GM21786 (cell line): ENCODE results near the gene MRPL55.

ENCODE experiments used
- ATAC-seq: cut with Tn5 transposase; IDR thresholded peaks from one replicate; pipeline ENCODE4 v1.9.1; 2021; ENCODE audit not compliant: unreplicated experiment

MRPL55 gene

DNA sequence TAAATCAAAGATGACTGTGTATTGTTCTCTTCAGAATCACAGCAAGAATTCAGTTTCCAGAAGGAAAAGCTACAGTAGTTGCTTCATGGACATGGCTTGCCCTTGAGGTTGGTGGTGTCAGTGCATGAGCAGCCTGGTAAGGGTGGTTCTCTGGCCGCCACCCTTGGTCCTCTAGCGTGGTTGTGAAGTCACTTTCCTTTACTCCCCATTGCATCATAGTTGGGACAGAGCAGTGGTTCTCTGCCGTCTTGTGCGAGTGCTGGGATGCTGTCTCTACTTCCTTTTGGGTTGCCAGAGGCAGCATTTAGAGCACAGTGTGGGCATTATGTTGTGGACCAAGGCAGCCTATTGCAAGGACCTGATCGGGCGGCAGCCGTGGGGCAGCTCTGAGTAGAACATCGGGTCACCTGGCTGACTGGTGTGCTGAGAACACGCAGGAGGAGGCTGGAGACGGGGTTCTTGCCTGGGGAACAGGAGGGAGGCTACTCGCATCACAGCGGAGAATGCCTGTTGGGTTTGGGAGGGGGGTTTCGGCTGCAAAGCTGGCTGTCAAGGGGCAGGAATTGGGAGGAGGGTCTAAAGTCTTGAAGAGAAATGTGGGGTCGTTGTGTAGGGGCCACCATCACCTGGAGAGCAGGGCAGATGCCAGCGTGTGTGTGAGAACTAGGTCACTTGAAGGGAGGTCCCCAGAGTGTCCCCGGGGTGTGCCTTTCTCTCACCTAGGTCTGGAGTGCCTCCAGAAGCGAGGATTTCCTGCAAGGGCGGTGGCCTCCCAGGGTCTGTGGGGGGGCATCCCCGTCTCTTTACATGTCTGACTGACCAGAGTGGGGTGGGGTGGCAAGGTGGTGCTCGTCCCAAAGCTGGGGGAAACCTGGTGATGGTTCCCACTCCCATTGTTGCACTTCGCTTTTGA lies 20.3 kb downstream of the MRPL55 start:
- no peak for ATAC-seq

DNA sequence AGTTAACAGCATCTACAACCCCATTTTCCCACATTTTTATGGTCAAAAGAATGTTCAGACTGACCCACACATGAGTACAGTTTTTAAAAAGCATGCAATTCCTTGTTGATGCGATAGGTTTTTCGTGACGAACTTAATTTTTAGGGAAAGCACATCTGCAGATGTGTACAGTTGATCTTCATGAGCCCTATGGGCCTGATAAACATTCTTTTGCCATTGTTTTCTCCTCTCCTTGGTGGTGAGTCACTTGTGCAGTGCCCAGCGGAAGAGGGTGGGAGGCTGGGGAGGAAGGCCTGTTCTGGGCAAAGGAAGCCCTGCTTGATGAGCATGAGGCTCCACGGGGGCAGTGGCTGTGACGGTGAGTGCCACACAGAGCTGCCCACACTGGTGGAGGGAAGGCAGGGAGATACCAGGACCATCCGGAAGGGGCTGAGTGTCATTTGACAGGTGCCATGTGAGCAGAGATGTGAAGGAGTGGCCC lies 21.3 kb downstream of the MRPL55 start:
- ATAC-seq = no peak

DNA sequence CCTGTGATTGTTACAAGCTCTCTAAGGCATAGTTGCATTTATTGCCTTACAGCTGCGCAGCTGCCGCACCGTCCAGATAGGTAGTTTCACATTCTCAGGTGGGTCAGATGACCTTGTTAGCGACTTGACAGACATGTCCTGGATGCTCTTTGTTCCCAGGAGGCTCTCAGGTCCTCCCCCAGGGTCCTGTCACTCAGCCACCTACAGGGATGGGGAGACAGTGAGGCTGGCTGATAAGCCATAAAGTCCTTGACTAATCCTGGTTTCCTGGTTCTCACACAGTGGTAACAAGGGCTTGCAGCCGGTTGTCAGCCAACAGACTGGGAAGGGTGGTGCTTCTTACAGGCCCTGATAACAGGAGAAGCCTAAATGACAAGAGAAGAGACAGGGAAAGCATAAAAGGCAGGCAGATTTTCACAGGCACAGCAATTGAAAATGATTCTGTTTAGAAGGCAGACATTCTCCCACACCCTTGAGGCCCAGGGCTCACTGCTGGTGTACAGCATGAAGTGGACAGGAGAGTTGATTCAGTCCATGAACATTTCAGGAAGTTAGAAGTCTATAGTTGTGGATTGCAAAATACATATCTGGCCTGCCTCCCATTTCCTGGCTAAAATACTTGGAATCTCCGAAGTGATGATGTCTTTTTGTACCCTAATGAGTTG lies 23.7 kb downstream of the MRPL55 start:
- ATAC-seq = no peak

DNA sequence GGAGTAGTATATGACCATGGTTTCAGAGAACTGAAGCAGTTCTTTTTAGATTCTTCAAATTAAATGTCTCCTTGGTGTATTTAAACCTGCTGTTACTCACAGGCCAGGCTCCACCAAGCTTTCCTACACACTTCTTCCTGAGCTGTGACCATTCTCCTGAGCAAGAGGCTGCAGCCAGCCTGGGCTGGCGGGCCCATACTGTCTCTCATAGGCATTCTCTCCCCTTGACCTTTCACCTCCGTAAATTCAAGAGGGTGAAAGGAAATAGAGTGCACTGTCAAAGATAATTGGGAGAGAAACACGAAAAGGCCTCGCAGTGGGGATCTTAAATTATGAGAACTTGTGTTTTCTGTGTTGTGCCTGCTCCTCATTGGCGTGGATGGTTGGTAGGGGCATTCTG lies 24.3 kb downstream of the MRPL55 start:
- ATAC-seq = no peak

DNA sequence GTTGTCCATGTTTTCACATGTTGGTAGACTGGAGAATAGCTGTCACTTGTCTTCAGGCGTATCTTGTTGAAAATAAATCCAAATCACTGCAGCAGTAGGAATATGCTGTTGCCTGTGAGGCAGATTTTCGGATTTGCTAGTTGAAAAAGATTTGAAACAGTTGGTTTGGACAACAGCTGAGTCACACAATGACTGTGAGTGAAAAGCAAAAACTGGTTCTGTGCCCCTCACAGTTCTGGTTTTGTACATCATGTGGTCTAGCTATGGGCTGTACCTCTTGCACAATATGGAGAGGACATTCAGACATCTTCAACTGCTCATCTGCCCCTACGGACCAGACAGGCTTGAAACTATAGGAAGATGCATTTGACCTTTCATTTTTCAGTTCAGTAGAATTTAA lies 24.8 kb downstream of the MRPL55 start:
- no peak for ATAC-seq

DNA sequence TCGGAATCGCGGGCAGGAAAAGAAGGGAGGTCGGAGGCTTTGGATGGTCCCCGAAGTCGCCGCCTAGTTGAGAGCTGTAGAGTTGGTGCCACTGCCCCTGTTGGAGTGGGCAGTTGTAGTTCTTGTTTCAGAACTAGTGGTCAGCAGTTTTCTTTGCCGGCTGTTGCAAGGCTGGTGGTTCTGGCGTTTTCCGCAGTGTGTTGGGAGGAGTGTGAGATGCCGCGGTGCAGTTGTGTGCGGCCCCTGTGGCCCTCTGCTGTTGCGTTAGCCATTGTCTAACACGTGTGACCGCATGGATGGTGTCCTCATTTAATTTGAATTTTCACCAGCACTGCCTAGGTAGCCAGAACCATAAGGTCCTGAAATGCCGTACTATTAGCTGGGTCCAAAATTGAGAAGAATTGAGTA lies 25.2 kb downstream of the MRPL55 start:
- ATAC-seq = no peak

DNA sequence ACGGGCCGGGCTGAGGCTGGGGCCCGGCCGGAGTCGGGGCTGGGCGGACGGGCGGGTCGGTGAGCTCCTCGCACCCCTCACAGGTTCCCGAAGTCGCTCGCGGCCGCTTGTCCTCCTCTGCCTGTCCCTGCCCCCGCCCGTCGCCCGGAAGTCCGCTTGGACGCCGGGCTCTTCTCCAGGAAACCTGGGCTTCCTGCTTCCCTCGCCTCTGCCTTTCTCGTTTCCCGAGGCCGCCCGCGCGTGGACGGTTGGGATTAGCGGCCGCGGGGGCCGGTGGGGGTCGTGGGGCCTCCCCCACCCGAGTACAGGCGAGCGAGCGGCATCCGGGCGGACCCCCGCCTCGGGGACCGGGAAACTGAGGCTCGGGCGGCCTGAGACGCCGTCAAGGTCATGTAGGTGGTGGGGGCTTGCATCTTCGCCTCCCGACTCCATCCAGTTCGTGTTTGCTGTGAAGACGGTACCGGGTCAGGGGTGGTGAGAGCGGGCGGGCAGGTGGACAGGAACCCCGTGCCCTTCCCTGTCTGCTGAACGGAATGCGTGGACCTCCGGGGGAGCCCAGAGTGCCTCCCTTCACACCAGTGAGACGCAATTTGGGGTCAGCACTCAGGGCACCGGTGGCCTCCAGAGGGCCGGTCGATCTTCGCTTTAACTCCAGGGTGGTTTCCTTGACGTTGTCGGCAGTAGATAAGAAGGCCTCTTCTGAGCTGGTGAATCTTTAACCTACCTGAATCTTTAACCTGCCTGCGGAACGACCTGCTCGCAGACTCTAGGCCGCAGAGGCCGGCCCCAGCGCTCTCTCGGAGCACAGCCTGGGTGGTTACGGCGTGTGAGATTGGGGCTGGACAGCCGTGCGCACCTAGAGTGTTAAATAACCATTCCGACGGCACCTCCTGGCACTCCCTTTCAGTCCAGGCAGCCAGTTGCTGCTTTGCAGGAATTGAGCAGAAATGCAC lies 25.9 kb downstream of the MRPL55 start:
- ATAC-seq = peak; percentile 10

DNA sequence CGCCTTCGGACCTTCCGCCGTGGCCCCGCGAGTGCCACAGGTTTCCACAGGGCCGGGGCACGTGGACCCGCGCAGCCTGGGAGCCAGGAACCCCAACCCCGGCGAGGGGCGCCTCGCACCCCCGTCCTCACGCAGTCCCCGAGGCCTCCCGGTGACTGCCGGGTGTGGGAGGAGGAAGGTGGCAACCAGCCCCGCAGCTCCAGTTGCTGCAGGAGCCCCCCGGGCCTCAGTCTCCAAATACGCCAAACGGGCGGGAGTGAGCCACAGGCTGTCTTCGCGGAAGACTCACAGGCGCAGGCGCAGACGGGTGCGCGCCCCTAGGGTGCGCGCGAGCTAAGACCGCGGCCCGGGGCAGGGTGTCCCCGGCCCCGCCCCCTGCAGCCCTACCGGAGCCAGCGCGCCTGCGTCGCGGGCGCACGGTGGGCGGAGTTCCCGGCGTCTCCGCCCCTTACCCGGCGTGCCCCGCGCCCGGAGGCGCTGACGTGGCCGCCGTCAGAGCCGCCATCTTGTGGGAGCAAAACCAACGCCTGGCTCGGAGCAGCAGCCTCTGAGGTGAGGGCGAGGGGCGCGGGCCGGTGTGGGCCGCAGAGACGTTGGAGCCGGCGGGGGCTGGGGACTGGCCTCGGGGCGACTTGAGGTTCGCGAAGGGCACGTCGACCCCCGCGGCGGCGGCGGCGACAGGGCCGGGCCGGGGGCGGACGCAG lies 26.7 kb downstream of the MRPL55 start, which contains the start of gene ARF1:
Gene ARF1, plus strand, starts transcription at position 495 of the 704 bp plus-strand sequence. CDS start 14,407 bp downstream, outside the sequence.
- ATAC-seq = peak; percentile 62

DNA sequence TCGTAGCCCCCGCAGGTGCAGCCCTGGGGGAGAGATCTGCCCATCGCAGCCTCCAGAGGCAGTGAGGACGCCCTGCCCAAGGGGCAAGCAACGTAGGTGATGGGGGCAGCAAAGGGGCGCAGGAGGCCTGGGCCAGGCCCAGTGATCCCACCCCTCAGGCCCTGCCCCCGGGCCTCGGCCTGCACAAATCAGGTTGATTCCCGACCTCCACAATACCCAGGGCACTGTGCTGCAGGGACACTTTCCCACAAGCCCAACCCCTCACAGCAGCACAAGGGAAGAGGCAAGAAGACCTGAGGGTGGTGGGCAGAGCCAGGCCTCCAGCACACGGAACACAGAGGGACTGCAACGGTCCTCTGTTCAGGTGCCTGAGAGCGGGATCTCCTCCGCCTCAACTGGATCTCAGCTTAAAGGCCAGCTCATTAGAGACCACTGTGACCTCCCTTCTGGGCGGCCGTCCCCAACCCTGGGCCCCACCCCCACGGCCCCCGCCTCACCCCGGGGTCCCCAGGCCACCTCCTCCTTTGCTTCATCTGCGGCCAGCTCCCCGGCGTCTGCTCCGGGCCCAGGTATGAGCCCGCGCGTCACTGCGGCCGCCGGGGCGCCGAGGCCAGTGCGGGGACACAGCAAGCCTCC lies 27.4 kb downstream of the MRPL55 start:
- ATAC-seq = peak; percentile 23

DNA sequence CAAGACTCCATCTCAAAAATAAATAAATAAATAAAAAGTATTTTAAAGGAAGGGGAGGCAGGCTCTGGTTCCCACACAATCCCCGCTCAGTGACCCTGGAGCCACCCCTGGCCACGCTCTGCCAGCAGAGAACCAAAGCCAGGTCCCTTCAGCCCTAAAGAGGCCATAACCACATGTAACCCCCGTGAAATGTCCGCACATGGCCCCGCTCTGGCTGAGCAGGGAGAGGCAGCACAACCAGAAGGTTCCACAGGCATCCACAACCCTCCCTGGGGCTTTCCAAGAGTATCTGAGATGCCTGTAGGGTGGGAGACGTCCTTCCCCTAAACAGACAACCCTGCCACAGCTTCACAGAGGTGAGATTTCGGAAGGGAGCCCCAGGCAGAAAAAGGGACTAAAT lies 28.0 kb downstream of the MRPL55 start:
- no peak for ATAC-seq

DNA sequence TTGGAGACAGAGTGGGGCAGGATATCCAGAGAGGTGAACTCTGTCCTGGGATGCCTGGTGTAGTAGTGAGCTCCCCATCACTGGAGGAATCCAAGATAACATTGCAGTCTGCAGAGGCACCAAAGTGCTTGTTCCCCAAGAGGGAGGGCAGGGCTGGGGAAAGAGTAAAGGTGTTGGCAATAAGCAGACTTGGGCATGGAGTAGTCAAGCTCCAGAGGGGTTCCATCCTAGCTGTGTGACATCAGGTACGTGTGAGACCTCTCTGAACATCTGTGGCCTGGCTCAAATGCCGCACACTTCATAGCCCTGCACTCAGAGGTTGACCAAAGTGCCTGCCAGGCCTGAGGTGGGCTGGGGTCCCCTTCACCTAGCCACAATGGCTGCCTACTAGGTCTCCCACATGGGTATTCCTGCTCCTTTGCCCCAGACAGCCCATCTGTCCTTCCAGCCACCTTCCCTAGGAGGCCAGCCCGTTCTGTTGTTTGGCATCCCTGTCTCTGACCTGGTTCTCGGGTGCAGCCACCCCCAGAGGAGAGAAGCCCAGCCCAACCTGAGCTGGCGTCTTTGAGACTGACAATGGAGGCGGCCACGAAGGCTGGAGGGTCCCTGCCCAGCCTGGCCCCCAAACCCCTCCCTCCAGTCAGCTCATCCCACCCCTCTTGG lies 29.4 kb downstream of the MRPL55 start:
- no peak for ATAC-seq

DNA sequence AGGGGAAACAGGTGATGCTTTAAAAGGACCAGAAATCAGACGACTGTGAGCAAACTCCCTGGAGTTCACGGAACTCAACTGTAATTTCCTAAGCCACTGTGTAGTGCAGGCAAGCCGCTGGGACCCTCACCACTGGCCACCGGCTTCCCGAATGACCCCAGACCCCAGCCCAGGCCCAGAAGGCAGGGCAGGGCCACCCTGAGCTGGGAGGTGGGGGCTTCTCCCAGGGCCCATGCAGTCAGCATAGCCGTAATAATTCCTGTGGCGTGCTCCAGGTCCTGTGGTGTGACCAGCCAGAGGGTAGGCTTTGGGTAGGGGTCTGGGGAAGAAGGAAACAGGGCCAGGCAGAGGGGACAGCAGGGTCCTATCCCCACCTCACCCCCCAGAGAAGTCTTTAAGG lies 30.1 kb downstream of the MRPL55 start:
- ATAC-seq = no peak

DNA sequence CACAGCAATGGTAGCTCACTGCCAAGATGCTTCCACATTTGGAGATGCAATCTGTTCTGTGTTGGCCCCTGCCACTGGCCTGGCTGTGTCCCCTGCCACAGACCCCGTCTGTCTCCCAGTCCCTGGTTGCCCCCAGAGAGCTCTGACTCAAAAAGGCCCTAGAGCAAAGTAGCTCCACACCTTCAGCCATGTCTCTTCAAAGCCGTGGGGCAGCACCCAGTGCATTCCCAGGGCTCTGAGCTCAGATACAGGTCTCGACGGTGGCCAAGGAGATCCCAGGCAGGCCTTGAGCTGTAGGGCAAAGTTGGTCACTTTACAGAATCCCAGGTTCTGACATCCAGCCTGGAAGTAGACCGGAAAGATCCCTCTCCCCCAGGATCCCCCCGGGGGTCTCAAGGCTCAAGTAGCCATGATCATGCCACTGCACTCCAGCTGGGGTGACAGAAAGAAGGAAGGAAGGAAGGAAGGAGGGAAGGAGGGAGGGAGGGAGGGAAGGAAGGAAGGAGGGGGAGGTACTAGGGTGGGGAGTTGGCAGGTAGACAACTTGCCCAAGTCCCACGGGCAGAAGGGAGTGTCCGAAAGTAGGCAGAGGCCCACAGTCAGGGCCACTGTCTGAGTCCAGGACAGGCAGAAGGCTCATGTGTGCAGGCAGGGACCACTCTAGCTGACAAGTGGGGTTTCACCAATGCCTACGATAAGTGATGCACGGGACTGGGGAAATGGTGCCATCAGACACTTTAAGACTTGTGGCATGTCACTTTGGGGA lies 31.4 kb downstream of the MRPL55 start:
- no peak for ATAC-seq

DNA sequence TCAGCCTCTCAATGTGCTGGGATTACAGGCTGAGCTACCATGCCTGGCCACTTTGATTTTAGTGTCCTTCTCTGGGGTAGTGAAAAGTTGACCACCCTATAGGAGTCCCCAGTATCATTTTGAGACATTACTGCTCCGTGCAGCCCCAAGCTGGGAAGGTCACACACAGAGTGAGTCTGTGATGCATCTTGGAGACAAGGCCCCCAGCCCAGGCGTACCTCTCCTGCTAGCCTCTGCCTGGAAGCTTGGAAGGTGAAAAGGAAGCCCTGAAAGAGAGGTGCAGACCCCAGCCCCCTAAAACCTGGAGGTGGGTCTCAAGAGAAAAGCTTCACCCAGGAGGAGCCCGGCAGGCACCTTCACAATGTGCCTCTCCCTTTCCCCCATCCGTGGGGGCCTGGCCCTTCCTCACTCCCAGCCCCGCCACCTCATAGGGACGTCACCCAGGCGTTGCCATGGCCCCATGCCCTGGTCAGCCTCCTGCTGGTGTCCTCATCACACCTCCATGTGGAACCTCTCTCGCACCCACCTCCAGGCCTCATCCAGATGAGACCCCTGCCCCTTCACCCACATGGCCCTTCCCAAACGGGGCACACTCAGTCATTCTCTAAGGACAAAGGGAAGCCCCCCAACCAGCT lies 32.2 kb downstream of the MRPL55 start:
- no peak for ATAC-seq

DNA sequence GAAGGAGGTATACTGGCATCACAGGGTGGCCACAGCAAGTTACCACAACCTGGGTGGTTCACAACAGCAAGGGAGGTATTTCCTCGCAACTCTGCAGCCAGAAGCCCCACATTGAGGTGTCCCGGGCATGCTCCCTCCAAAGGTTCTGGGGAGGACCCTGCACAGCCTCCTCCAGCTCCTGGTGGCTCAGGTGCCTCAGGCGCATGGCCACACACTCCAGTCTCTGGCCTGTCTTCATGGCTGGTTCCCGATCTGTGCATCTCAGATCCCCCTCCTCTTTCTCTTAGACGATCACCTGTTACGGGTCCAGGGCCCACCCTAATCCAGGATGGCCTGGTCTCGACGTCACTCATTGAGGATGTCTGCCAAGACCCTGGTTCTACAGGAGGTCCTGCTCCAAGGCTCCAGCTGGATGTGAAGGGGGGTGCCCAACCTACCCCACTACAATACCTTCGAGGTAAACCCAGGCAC lies 33.3 kb downstream of the MRPL55 start:
- no peak for ATAC-seq

DNA sequence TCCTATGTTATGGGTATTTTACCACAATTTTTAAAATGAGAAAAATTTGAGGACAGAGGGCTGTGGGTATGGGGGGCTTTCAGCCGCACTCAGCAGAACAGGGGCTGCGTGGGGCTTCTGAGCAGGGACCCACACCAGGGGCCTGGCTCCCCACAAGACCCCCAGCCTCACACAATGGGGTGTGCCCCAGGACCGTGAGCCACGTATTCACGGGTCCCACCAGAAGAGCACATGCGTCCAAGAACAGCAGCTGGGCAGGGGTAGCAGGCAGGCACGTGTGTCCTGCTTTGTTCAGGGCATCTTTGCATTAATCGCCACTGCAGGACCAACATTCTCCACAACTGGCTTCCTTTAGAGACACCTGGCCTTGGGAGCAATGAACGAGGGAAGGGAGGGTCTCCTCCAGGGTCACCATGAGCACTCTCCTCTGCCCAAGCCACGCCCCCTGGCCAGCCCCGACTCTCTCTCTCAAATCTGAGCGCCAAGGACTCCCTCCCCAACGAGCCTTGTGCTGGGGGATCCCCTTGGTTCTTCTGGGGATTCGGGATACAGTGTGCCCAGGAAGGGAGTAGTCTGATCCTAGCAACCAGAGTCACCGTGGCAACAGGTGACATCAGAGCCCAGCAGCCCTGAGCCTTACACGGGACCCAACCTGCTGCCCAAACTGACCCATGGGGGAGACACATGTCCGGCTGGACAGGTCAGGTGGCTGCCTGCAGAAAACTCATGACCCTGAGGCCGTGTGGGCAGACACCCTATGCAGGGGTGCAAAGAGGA lies 34.0 kb downstream of the MRPL55 start:
- ATAC-seq = no peak

DNA sequence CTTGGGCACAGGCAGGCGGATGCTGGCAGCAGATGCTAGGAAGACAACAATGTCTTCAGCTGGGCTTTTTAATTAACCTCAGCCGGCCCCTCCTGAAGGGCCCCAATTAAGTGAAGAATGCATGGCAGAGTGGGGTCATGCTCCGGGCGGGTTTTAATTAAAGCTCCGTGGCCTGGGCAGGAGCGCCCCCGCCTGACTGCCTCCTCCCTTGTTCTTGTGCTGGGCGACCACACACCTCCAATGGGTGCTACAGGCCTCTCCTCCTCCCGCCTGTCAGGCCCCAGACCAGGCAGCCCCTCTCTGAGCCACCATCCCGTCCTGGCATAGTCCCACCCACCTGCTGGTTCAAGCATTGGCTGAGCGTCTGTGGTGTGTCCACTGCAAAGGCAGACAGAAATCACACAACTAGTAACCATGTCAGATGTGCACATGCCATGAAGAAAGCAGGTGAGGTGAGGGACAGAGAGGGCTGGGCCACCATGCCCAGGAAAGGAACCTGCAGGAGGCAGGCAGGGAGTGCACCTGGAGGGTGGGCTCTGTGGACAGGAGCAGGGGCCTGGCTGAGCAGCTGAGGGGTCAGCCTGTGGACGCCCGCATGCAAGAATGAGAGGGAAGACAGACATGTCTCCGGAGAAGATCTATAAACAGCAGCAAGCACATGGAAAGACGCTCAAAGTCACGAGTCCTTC lies 35.1 kb downstream of the MRPL55 start:
- no peak for ATAC-seq
